Hippocampal formation (tissue), 2 donors: Measurements from ENCODE around the gene SERTM1.

ENCODE experiments used
- DNase-seq, 2 donors: peaks; one replicate each; lab custom pipeline; 2025; lab: John Stamatoyannopoulos, UW

Gene SERTM1

GRCh38 chr13:36673838-36674326 is at the start of gene SERTM1:
TSS of gene SERTM1 (plus strand) at chr13:36674020. CDS start at chr13:36695079, 21,059 bp downstream.
- peak in 1 of 2 donors; percentile 12 for DNase-seq

- DNase-seq = no peak
These were observed 45.3 kb upstream of the SERTM1 start for GRCh38 chr13:36628377-36629056.

GRCh38 chr13:36629057-36629385 is 44.8 kb upstream of the SERTM1 start:
- DNase-seq = no peak

- no peak for DNase-seq
These were observed 43.5 kb upstream of the SERTM1 start for GRCh38 chr13:36630181-36630803.

- no peak for DNase-seq
These were observed 34.2 kb upstream of the SERTM1 start for GRCh38 chr13:36639610-36640009.

GRCh38 chr13:36650611-36651010 is 23.2 kb upstream of the SERTM1 start:
- no peak for DNase-seq

GRCh38 chr13:36665630-36666029 is 8.2 kb upstream of the SERTM1 start:
- no peak for DNase-seq

GRCh38 chr13:36666477-36667229 is 7.2 kb upstream of the SERTM1 start:
- DNase-seq = no peak

- no peak for DNase-seq
These were observed 5.5 kb upstream of the SERTM1 start for GRCh38 chr13:36668316-36668715.

GRCh38 chr13:36673352-36673751 is 468 bp upstream of the SERTM1 start:
- no peak for DNase-seq

- DNase-seq = no peak
These were observed 755 bp downstream of the SERTM1 start for GRCh38 chr13:36674337-36675212.

GRCh38 chr13:36675213-36675536 is 1.4 kb downstream of the SERTM1 start:
- DNase-seq = no peak

- DNase-seq = no peak
These were observed 7.1 kb downstream of the SERTM1 start for GRCh38 chr13:36680913-36681312.

GRCh38 chr13:36681894-36682624 is 8.2 kb downstream of the SERTM1 start:
- DNase-seq = no peak

GRCh38 chr13:36683701-36684100 is 9.9 kb downstream of the SERTM1 start:
- no peak for DNase-seq

- no peak for DNase-seq
These were observed 12.1 kb downstream of the SERTM1 start for GRCh38 chr13:36685927-36686326.

- no peak for DNase-seq
These were observed 22.7 kb downstream of the SERTM1 start for GRCh38 chr13:36696410-36697010.

- no peak for DNase-seq
These were observed 26.4 kb downstream of the SERTM1 start for GRCh38 chr13:36700170-36700569.

GRCh38 chr13:36706755-36707154 is 32.9 kb downstream of the SERTM1 start:
- DNase-seq = no peak

GRCh38 chr13:36709136-36709890 is 35.5 kb downstream of the SERTM1 start:
- no peak for DNase-seq
